ENCODE data around the gene CDC42SE1. TPM values are rescaled to one million over a fixed set of nuclear protein-coding genes. Genes with fewer than 3 reads are reported as not detected.

The CDC42SE1 gene
- total RNA-seq, 1 experiment from 2014 or later = 76.3 TPM

DNA sequence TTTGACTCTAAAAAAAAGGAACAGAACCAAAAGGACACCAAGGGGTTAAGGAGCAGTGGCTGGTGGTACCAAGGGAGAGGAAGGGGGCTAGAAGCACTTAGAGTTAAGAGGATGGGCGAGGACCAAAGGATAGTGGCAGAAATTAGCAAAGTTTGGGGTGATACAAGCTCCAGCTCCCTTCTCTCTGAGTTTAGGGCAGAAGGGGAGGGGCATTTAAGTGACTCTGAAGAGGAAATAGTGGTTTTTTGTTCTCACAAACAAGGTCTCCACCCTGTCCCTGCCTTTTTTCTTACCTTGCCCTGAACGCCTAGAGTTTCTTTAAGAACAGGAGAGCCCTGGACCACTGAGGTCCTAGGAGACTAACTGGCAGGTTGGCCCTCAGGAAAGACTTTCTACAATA is 3.3 kb downstream of the CDC42SE1 start:
- CTCF ChIA-PET = no interaction called here
- no peak for DNase-seq (ENCODE audit: low spot score)
- Mint-ChIP-seq H3K9me3 (no peaks in the 10 kb centered on the region), H3K27ac (peak overlapping the region; percentile 73), H3K36me3 (peaks cover 52% of the 10 kb centered on the region), H3K4me3 (no peak overlapping the region), H3K4me1 (peaks cover 30% of the 10 kb centered on the region), H3K27me3 (ENCODE audit: low read depth) (no peaks in the 10 kb centered on the region)
- no peak for ATAC-seq
- POLR2A ChIA-PET = interaction anchor here (0.6 kb wide), 1 partner anchor 63 kb away, joined by 5 read pairs; no protein-coding TSS in a partner anchor
- TF ChIP-seq, protein P1, sequence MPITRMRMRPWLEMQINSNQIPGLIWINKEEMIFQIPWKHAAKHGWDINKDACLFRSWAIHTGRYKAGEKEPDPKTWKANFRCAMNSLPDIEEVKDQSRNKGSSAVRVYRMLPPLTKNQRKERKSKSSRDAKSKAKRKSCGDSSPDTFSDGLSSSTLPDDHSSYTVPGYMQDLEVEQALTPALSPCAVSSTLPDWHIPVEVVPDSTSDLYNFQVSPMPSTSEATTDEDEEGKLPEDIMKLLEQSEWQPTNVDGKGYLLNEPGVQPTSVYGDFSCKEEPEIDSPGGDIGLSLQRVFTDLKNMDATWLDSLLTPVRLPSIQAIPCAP (CRISPR knock-in tag; IDR thresholded peaks at IDR 0.05) = no peak
- TF ChIP-seq ZNF671 (CRISPR knock-in tag; IDR thresholded peaks at IDR 0.05) (no peak), CBFB (CRISPR knock-in tag; IDR thresholded peaks at IDR 0.05; ENCODE audit: low read depth) (no peak), ZNF219 (CRISPR knock-in tag; IDR thresholded peaks at IDR 0.05; ENCODE audit: borderline replicate concordance) (no peak), ZNF263 (CRISPR knock-in tag; IDR thresholded peaks at IDR 0.05; ENCODE audit: low read depth) (no peak), SMAD4 (CRISPR knock-in tag; IDR thresholded peaks at IDR 0.05) (no peak), GABPB1 (CRISPR knock-in tag; IDR thresholded peaks at IDR 0.05) (no peak), RELA (CRISPR knock-in tag; IDR thresholded peaks at IDR 0.05; ENCODE audit: borderline replicate concordance) (no peak), ZNF232 (CRISPR knock-in tag; IDR thresholded peaks at IDR 0.05) (no peak), ZBTB21 (CRISPR knock-in tag; IDR thresholded peaks at IDR 0.05; ENCODE audit: borderline replicate concordance) (no peak)
- TF ChIP-seq, protein P2, sequence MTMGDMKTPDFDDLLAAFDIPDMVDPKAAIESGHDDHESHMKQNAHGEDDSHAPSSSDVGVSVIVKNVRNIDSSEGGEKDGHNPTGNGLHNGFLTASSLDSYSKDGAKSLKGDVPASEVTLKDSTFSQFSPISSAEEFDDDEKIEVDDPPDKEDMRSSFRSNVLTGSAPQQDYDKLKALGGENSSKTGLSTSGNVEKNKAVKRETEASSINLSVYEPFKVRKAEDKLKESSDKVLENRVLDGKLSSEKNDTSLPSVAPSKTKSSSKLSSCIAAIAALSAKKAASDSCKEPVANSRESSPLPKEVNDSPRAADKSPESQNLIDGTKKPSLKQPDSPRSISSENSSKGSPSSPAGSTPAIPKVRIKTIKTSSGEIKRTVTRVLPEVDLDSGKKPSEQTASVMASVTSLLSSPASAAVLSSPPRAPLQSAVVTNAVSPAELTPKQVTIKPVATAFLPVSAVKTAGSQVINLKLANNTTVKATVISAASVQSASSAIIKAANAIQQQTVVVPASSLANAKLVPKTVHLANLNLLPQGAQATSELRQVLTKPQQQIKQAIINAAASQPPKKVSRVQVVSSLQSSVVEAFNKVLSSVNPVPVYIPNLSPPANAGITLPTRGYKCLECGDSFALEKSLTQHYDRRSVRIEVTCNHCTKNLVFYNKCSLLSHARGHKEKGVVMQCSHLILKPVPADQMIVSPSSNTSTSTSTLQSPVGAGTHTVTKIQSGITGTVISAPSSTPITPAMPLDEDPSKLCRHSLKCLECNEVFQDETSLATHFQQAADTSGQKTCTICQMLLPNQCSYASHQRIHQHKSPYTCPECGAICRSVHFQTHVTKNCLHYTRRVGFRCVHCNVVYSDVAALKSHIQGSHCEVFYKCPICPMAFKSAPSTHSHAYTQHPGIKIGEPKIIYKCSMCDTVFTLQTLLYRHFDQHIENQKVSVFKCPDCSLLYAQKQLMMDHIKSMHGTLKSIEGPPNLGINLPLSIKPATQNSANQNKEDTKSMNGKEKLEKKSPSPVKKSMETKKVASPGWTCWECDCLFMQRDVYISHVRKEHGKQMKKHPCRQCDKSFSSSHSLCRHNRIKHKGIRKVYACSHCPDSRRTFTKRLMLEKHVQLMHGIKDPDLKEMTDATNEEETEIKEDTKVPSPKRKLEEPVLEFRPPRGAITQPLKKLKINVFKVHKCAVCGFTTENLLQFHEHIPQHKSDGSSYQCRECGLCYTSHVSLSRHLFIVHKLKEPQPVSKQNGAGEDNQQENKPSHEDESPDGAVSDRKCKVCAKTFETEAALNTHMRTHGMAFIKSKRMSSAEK (CRISPR knock-in tag; IDR thresholded peaks at IDR 0.05; ENCODE audit: borderline replicate concordance) = no peak
- TF ChIP-seq, protein P3, sequence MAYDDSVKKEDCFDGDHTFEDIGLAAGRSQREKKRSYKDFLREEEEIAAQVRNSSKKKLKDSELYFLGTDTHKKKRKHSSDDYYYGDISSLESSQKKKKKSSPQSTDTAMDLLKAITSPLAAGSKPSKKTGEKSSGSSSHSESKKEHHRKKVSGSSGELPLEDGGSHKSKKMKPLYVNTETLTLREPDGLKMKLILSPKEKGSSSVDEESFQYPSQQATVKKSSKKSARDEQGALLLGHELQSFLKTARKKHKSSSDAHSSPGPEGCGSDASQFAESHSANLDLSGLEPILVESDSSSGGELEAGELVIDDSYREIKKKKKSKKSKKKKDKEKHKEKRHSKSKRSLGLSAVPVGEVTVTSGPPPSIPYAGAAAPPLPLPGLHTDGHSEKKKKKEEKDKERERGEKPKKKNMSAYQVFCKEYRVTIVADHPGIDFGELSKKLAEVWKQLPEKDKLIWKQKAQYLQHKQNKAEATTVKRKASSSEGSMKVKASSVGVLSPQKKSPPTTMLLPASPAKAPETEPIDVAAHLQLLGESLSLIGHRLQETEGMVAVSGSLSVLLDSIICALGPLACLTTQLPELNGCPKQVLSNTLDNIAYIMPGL (CRISPR knock-in tag; IDR thresholded peaks at IDR 0.05) = no peak
- TF ChIP-seq, protein P4, sequence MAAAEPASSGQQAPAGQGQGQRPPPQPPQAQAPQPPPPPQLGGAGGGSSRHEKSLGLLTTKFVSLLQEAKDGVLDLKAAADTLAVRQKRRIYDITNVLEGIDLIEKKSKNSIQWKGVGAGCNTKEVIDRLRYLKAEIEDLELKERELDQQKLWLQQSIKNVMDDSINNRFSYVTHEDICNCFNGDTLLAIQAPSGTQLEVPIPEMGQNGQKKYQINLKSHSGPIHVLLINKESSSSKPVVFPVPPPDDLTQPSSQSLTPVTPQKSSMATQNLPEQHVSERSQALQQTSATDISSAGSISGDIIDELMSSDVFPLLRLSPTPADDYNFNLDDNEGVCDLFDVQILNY (CRISPR knock-in tag; IDR thresholded peaks at IDR 0.05) = no peak
- TF ChIP-seq, protein P5, sequence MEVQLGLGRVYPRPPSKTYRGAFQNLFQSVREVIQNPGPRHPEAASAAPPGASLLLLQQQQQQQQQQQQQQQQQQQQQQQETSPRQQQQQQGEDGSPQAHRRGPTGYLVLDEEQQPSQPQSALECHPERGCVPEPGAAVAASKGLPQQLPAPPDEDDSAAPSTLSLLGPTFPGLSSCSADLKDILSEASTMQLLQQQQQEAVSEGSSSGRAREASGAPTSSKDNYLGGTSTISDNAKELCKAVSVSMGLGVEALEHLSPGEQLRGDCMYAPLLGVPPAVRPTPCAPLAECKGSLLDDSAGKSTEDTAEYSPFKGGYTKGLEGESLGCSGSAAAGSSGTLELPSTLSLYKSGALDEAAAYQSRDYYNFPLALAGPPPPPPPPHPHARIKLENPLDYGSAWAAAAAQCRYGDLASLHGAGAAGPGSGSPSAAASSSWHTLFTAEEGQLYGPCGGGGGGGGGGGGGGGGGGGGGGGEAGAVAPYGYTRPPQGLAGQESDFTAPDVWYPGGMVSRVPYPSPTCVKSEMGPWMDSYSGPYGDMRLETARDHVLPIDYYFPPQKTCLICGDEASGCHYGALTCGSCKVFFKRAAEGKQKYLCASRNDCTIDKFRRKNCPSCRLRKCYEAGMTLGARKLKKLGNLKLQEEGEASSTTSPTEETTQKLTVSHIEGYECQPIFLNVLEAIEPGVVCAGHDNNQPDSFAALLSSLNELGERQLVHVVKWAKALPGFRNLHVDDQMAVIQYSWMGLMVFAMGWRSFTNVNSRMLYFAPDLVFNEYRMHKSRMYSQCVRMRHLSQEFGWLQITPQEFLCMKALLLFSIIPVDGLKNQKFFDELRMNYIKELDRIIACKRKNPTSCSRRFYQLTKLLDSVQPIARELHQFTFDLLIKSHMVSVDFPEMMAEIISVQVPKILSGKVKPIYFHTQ (CRISPR knock-in tag; IDR thresholded peaks at IDR 0.05) = no peak
- TF ChIP-seq, protein P6, sequence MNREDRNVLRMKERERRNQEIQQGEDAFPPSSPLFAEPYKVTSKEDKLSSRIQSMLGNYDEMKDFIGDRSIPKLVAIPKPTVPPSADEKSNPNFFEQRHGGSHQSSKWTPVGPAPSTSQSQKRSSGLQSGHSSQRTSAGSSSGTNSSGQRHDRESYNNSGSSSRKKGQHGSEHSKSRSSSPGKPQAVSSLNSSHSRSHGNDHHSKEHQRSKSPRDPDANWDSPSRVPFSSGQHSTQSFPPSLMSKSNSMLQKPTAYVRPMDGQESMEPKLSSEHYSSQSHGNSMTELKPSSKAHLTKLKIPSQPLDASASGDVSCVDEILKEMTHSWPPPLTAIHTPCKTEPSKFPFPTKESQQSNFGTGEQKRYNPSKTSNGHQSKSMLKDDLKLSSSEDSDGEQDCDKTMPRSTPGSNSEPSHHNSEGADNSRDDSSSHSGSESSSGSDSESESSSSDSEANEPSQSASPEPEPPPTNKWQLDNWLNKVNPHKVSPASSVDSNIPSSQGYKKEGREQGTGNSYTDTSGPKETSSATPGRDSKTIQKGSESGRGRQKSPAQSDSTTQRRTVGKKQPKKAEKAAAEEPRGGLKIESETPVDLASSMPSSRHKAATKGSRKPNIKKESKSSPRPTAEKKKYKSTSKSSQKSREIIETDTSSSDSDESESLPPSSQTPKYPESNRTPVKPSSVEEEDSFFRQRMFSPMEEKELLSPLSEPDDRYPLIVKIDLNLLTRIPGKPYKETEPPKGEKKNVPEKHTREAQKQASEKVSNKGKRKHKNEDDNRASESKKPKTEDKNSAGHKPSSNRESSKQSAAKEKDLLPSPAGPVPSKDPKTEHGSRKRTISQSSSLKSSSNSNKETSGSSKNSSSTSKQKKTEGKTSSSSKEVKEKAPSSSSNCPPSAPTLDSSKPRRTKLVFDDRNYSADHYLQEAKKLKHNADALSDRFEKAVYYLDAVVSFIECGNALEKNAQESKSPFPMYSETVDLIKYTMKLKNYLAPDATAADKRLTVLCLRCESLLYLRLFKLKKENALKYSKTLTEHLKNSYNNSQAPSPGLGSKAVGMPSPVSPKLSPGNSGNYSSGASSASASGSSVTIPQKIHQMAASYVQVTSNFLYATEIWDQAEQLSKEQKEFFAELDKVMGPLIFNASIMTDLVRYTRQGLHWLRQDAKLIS (CRISPR knock-in tag; IDR thresholded peaks at IDR 0.05; ENCODE audit: borderline replicate concordance) = no peak
- TF ChIP-seq, protein P7, sequence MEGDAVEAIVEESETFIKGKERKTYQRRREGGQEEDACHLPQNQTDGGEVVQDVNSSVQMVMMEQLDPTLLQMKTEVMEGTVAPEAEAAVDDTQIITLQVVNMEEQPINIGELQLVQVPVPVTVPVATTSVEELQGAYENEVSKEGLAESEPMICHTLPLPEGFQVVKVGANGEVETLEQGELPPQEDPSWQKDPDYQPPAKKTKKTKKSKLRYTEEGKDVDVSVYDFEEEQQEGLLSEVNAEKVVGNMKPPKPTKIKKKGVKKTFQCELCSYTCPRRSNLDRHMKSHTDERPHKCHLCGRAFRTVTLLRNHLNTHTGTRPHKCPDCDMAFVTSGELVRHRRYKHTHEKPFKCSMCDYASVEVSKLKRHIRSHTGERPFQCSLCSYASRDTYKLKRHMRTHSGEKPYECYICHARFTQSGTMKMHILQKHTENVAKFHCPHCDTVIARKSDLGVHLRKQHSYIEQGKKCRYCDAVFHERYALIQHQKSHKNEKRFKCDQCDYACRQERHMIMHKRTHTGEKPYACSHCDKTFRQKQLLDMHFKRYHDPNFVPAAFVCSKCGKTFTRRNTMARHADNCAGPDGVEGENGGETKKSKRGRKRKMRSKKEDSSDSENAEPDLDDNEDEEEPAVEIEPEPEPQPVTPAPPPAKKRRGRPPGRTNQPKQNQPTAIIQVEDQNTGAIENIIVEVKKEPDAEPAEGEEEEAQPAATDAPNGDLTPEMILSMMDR (IDR thresholded peaks at IDR 0.05) = no peak
- TF ChIP-seq, protein P8, sequence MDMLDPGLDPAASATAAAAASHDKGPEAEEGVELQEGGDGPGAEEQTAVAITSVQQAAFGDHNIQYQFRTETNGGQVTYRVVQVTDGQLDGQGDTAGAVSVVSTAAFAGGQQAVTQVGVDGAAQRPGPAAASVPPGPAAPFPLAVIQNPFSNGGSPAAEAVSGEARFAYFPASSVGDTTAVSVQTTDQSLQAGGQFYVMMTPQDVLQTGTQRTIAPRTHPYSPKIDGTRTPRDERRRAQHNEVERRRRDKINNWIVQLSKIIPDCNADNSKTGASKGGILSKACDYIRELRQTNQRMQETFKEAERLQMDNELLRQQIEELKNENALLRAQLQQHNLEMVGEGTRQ (CRISPR knock-in tag; IDR thresholded peaks at IDR 0.05) = no peak
- TF ChIP-seq, protein P9, sequence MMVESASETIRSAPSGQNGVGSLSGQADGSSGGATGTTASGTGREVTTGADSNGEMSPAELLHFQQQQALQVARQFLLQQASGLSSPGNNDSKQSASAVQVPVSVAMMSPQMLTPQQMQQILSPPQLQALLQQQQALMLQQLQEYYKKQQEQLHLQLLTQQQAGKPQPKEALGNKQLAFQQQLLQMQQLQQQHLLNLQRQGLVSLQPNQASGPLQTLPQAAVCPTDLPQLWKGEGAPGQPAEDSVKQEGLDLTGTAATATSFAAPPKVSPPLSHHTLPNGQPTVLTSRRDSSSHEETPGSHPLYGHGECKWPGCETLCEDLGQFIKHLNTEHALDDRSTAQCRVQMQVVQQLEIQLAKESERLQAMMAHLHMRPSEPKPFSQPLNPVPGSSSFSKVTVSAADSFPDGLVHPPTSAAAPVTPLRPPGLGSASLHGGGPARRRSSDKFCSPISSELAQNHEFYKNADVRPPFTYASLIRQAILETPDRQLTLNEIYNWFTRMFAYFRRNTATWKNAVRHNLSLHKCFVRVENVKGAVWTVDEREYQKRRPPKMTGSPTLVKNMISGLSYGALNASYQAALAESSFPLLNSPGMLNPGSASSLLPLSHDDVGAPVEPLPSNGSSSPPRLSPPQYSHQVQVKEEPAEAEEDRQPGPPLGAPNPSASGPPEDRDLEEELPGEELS (CRISPR knock-in tag; IDR thresholded peaks at IDR 0.05) = no peak

All from WTC11 (cell line).